Measurements from ENCODE around the gene ARNT2.

The ARNT2 gene

DNA sequence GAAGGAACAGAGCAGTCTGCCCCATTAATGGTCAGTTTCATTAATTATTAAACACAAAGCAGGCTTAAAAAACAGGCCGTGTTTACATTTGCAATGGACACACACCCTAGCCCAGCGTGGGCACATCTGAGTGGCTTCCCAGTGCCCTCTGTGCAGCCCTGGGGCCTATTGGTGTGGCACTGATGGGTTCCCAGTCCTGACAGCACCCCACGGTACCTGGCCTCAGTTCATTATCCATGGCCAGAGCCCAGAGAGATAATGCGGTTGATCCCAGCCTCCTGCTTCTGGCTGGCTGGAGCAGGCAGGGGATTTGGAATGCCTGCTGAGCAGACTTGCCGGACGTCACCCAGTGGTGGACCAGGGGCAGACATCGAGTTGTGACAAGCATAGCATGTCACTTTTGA is 180.4 kb downstream of the ARNT2 start:
- Histone ChIP-seq H4K20me1 (ENCODE audit: insufficient read depth) (no peaks in the 10 kb centered on the region), H3K4me1 (ENCODE audit: low read depth, poor library complexity, severe bottlenecking) (no peaks in the 10 kb centered on the region), H3K36me3 (ENCODE audit: insufficient read depth) (no peaks in the 10 kb centered on the region), H3K27ac (no peak overlapping the region), H3K4me3 (IDR thresholded peaks at IDR 0.05; ENCODE audit: insufficient read depth, low read depth, low read length) (no peak overlapping the region), H3K9ac (no peak overlapping the region), H3K27me3 (ENCODE audit: insufficient read depth, low read depth) (no peaks in the 10 kb centered on the region), H3K4me2 (no peak overlapping the region), H2AFZ (ENCODE audit: low read depth) (no peak overlapping the region), H3K79me2 (ENCODE audit: insufficient read depth, low read depth) (no peaks in the 10 kb centered on the region)
- TF ChIP-seq, protein P1, sequence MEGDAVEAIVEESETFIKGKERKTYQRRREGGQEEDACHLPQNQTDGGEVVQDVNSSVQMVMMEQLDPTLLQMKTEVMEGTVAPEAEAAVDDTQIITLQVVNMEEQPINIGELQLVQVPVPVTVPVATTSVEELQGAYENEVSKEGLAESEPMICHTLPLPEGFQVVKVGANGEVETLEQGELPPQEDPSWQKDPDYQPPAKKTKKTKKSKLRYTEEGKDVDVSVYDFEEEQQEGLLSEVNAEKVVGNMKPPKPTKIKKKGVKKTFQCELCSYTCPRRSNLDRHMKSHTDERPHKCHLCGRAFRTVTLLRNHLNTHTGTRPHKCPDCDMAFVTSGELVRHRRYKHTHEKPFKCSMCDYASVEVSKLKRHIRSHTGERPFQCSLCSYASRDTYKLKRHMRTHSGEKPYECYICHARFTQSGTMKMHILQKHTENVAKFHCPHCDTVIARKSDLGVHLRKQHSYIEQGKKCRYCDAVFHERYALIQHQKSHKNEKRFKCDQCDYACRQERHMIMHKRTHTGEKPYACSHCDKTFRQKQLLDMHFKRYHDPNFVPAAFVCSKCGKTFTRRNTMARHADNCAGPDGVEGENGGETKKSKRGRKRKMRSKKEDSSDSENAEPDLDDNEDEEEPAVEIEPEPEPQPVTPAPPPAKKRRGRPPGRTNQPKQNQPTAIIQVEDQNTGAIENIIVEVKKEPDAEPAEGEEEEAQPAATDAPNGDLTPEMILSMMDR (conservative IDR thresholded peaks at IDR 0.05; ENCODE audit: low read depth, low read length), result no peak

DNA sequence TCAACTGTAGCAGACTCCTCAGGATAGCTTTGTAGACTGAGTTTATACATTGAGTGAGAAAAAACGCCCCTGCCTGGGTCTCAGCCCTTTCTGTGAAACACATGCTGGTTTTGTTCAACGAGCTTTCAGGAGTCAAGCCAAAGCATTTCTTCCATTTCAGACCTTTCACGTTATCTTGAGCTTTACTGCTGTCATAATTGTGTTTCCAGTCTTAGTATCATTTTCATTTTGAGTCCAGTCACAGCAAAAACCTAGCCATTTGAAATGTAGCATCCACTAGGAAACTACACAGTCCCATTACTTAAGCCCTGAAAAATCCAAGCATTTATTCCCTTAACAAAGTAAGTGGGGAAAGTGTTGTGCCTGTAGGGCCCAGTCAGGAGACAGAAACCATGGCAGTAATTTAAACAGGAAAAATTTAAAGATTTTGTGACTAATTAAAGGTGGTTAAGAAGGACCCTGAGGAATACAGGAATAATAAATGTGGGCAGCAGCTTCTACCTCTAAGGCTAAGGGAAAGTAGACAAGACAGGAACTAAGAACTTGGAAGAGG is 180.9 kb downstream of the ARNT2 start:
- H3K79me2 ChIP-seq (ENCODE audit: insufficient read depth, low read depth), result no peaks in the 10 kb centered on the region
- no peak overlapping the region for H2AFZ ChIP-seq (ENCODE audit: low read depth)
- H3K27me3 ChIP-seq (ENCODE audit: insufficient read depth, low read depth), result no peaks in the 10 kb centered on the region
- no peak overlapping the region for H3K27ac ChIP-seq
- H3K36me3 ChIP-seq (ENCODE audit: insufficient read depth), result no peaks in the 10 kb centered on the region
- no peaks in the 10 kb centered on the region for H3K4me1 ChIP-seq (ENCODE audit: low read depth, poor library complexity, severe bottlenecking)
- no peak overlapping the region for H3K9ac ChIP-seq
- no peak overlapping the region for H3K4me3 ChIP-seq (IDR thresholded peaks at IDR 0.05; ENCODE audit: insufficient read depth, low read depth, low read length)
- TF ChIP-seq, protein P1 (conservative IDR thresholded peaks at IDR 0.05; ENCODE audit: low read depth, low read length), result no peak
- no peaks in the 10 kb centered on the region for H4K20me1 ChIP-seq (ENCODE audit: insufficient read depth)
- H3K4me2 ChIP-seq, result no peak overlapping the region

DNA sequence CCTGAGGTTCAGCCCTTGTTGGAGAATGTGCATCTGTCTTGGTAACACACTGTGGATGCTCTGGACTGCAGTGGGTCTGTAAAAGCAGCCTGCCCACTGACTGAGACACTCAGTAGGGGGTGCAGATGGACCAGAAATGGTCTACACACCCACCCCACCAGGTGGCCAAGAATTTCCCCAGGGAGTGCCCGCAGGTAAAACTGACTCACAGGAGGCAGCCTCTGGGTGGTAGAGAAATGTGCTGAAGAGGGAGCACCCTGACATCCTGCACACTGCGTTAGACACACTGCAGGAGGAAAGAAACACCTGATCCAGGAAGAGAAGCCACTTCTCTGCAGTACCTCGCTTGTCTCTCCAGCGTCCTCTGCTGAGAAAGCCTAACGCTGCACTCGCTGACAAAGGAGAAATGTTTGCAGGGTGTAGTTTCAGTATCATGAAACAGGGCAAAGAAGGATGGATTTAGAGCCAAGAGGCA is 181.4 kb downstream of the ARNT2 start:
- Histone ChIP-seq H3K4me3 (IDR thresholded peaks at IDR 0.05; ENCODE audit: insufficient read depth, low read depth, low read length) (no peak overlapping the region), H3K27ac (no peak overlapping the region), H3K36me3 (ENCODE audit: insufficient read depth) (no peaks in the 10 kb centered on the region), H2AFZ (ENCODE audit: low read depth) (no peak overlapping the region), H3K79me2 (ENCODE audit: insufficient read depth, low read depth) (no peaks in the 10 kb centered on the region), H3K27me3 (ENCODE audit: insufficient read depth, low read depth) (no peaks in the 10 kb centered on the region), H4K20me1 (ENCODE audit: insufficient read depth) (no peaks in the 10 kb centered on the region), H3K4me2 (no peak overlapping the region), H3K9ac (no peak overlapping the region), H3K4me1 (ENCODE audit: low read depth, poor library complexity, severe bottlenecking) (no peaks in the 10 kb centered on the region)
- TF ChIP-seq, protein P1 (conservative IDR thresholded peaks at IDR 0.05; ENCODE audit: low read depth, low read length), result no peak

DNA sequence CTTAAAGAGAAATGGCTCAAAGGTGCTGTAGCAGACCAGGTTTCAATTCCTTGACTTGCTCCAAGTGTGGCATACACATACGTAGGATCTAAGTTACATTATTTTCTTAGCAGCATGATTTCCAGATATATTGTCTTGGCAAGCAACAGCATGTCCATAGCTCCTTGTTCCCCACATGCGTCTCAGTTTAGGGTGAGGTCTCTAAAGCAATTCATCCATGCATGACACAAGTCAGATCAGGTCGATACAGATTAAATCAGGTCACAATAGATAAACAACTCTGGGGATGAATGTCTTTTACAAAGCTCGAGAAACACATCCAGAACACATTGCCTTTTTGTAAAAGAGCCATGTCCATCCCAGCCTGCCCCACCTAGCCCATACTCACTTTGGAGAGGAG is 182.0 kb downstream of the ARNT2 start:
- no peak overlapping the region for H3K27ac ChIP-seq
- TF ChIP-seq, protein P1 (conservative IDR thresholded peaks at IDR 0.05; ENCODE audit: low read depth, low read length), result no peak
- H3K27me3 ChIP-seq (ENCODE audit: insufficient read depth, low read depth), result no peaks in the 10 kb centered on the region
- no peaks in the 10 kb centered on the region for H3K79me2 ChIP-seq (ENCODE audit: insufficient read depth, low read depth)
- H3K4me3 ChIP-seq (IDR thresholded peaks at IDR 0.05; ENCODE audit: insufficient read depth, low read depth, low read length), result no peak overlapping the region
- H3K9ac ChIP-seq, result no peak overlapping the region
- no peak overlapping the region for H3K4me2 ChIP-seq
- no peak overlapping the region for H2AFZ ChIP-seq (ENCODE audit: low read depth)
- H4K20me1 ChIP-seq (ENCODE audit: insufficient read depth), result no peaks in the 10 kb centered on the region
- no peaks in the 10 kb centered on the region for H3K4me1 ChIP-seq (ENCODE audit: low read depth, poor library complexity, severe bottlenecking)
- H3K36me3 ChIP-seq (ENCODE audit: insufficient read depth), result no peaks in the 10 kb centered on the region

Measured in KMS-11 (cell line).